Activated naive CD4-positive, alpha-beta T cell treated with anti-CD3 and anti-CD28 coated beads, Interleukin-2, amount 10 ng/mL, durations not matched to agents 7 days and 5 days (primary cell): Measurements from ENCODE around the gene GTPBP4.
A peak's percentile ranks its signal among the peaks of the same experiment; 100 is the strongest.
"Not testable (repeated sequence)": the region's sequence is repeated elsewhere in the genome, so short reads cannot be mapped to it uniquely, and the experiment has no call there.

Experiments used
- CTCF ChIA-PET: fragments of 350-600 bp; sonication (Branson Sonifier 250); formaldehyde crosslinking; loops from one replicate; lab custom pipeline; 2021; ENCODE audit warnings: antibody characterized with exemption; lab: Charles Lee
- DNase-seq: peaks from one replicate; pipeline ENCODE4 v3.0.0-alpha.2; 2020
- H3K27ac Mint-ChIP-seq: one replicate; pipeline ENCODE4 v1.8.0; 2021; ENCODE audit warnings: mild to moderate bottlenecking, moderate library complexity, mixed read lengths
- H3K27me3 Mint-ChIP-seq: one replicate; pipeline ENCODE4 v1.8.0; 2021; ENCODE audit warnings: mild to moderate bottlenecking, mixed read lengths
- H3K36me3 Mint-ChIP-seq: one replicate; pipeline ENCODE4 v1.8.0; 2021; ENCODE audit warnings: mixed read lengths
- H3K4me1 Mint-ChIP-seq: one replicate; pipeline ENCODE4 v1.8.0; 2021; ENCODE audit warnings: mixed read lengths
- H3K4me3 Mint-ChIP-seq: one replicate; pipeline ENCODE4 v1.8.0; 2021; ENCODE audit warnings: mild to moderate bottlenecking, moderate library complexity, mixed read lengths
- H3K9me3 Mint-ChIP-seq: one replicate; pipeline ENCODE4 v1.8.0; 2021; ENCODE audit warnings: mixed read lengths

Gene GTPBP4

DNA sequence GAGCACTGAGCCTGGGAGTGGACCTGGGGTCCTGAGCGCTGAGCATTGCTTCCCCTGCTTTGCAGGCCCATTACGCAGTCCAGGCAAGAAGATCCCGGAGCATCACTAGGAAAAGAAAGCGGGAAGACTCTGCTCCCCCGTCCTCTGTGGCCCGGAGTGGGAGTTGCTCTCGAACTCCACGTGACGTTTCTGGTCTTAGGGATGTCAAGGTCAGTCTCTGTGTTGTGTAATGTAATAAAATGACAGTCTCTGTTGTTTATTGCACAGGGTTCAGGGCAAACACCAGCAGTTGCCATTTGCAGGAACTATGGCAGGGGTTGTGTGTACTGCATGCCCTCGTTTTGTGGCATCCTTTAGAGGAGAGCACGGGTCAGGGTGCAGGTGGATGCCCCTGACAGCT, 27.5 kb downstream of the GTPBP4 start:
- CTCF ChIA-PET = no interaction called here
- H3K27ac Mint-ChIP-seq = no peak overlapping the region
- H3K36me3 Mint-ChIP-seq = peaks cover 72% of the 10 kb centered on the region

DNA sequence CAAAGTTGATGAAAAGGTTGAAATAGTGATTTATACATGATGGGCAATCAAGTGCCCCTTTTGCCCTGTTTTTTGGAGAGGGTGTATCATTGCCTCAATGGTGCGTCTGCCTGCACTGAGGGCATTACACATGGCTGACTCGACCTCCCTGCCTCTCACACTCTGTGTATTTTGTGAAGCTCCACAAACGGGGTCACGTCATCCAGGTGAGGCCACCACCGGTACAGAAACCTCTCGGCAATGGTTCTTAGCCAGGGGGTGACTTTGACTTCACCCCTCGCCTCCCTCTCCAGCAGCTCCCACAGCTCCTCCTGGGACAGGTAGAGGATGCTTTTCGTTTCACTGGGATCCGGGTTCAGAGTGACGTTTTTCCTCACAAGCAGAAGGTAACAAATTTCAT, 31.1 kb downstream of the GTPBP4 start:
- no peaks in the 10 kb centered on the region for H3K27me3 Mint-ChIP-seq
- CTCF ChIA-PET = interaction anchor here (1.2 kb wide), 1 partner anchor 14 kb away, joined by 3 read pairs; no protein-coding TSS in a partner anchor
- no peaks in the 10 kb centered on the region for H3K9me3 Mint-ChIP-seq
- peaks cover 42% of the 10 kb centered on the region for H3K36me3 Mint-ChIP-seq
- H3K4me1 Mint-ChIP-seq = no peaks in the 10 kb centered on the region
- peak overlapping the region; percentile 30 for H3K27ac Mint-ChIP-seq
- DNase-seq = no peak
- no peak overlapping the region for H3K4me3 Mint-ChIP-seq

More for the DNA sequence above, 27.5 kb downstream of the GTPBP4 start:
- Mint-ChIP-seq H3K9me3 (no peaks in the 10 kb centered on the region), H3K4me1 (no peaks in the 10 kb centered on the region), H3K27me3 (no peaks in the 10 kb centered on the region), H3K4me3 (no peak overlapping the region)
- DNase-seq = no peak

DNA sequence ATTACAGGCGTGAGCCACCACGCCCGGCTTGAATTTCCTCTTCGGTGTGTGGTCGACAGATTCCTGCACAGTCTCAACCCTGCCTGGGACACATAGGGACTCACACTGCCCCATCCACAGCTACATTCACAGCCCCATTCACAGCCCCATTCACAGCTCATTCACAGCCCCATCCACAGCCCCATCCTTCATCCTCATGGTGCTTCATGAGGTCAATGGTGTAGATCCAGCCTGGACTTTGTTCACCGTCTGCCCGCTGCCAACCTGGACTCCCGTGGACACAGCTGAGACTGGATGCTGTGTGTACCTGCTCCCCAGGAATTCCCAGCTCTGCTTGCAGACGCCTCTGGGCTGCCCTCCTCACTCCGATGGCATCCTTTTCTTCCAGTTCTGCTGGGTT, 32.2 kb downstream of the GTPBP4 start:
- Mint-ChIP-seq H3K36me3 (peaks cover 37% of the 10 kb centered on the region), H3K9me3 (no peaks in the 10 kb centered on the region), H3K27ac (no peak overlapping the region), H3K4me3 (no peak overlapping the region), H3K27me3 (no peaks in the 10 kb centered on the region), H3K4me1 (no peaks in the 10 kb centered on the region)
- DNase-seq = no peak
- CTCF ChIA-PET = interaction anchor here (1.2 kb wide), 1 partner anchor 15 kb away, joined by 3 read pairs; no protein-coding TSS in a partner anchor

DNA sequence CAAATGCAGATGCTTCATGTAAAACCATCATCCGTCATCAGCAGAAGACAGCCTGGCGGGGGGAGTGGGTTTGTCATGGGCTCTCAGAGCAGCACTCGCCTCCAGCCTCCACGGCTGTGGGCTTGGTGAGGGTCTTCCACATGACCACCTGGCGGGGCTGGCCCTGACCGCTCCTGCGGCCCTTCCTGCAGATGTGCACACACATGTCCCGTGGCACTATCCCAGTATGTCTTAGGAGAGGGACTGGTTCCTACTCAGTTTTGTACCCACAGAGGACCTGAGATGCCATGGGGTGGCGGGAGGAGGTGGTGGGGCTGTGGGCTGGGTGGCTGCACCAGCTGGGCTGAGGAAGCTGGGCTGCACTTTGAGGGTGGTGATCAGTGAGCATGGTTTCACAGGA, 32.7 kb downstream of the GTPBP4 start:
- CTCF ChIA-PET = no interaction called here
- H3K9me3 Mint-ChIP-seq = no peaks in the 10 kb centered on the region
- H3K36me3 Mint-ChIP-seq = peaks cover 34% of the 10 kb centered on the region
- H3K27ac Mint-ChIP-seq = peak overlapping the region; percentile 14
- H3K4me3 Mint-ChIP-seq = no peak overlapping the region
- no peak for DNase-seq
- H3K27me3 Mint-ChIP-seq = no peaks in the 10 kb centered on the region
- H3K4me1 Mint-ChIP-seq = no peaks in the 10 kb centered on the region

DNA sequence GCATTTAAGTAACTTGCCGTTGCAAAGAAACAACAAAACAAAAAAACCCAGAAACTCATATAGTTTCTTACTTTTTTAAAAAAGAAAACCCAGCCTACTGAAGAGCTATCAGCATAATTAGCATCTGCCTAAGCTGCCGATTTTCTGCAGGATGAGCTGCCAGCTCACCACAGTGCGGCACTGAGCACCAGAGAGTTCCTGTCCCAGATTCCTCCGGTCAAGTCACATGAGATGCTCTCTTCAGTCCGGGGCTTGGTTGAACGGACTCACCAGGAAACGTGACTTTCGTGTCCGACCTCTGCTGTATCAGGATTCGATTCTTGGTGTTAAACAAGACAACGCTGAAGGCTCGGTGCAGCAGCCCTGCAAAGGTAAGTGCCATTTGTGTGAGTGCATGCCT, 34.2 kb downstream of the GTPBP4 start:
- no peak overlapping the region for H3K4me3 Mint-ChIP-seq
- H3K36me3 Mint-ChIP-seq = peaks cover 21% of the 10 kb centered on the region
- CTCF ChIA-PET = no interaction called here
- no peaks in the 10 kb centered on the region for H3K4me1 Mint-ChIP-seq
- H3K27ac Mint-ChIP-seq = no peak overlapping the region
- no peaks in the 10 kb centered on the region for H3K9me3 Mint-ChIP-seq
- no peak for DNase-seq
- H3K27me3 Mint-ChIP-seq = no peaks in the 10 kb centered on the region

DNA sequence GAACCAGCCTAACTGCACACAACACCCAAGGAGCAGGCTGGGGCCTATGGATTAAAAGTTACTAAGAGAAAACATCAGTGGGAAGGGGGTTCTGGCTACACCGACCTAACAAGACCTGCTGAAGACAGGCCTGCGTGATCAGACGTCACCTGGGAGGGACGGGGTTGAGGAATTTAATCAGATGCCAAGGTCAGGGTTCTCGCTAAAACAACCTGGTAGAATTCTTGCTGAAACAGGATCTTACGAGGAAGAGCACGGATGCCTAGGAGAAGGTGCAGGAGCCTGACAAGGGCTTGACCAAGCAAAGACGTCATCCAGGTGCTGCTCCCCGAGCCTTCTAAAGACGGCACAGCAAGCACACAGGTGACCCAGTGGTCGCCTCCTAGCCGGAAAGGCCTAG, 35.9 kb downstream of the GTPBP4 start:
- Mint-ChIP-seq H3K27me3 (no peaks in the 10 kb centered on the region), H3K4me3 (no peak overlapping the region), H3K4me1 (no peaks in the 10 kb centered on the region), H3K27ac (no peak overlapping the region), H3K36me3 (peaks cover 10% of the 10 kb centered on the region), H3K9me3 (no peaks in the 10 kb centered on the region)
- DNase-seq = no peak
- CTCF ChIA-PET = no interaction called here

DNA sequence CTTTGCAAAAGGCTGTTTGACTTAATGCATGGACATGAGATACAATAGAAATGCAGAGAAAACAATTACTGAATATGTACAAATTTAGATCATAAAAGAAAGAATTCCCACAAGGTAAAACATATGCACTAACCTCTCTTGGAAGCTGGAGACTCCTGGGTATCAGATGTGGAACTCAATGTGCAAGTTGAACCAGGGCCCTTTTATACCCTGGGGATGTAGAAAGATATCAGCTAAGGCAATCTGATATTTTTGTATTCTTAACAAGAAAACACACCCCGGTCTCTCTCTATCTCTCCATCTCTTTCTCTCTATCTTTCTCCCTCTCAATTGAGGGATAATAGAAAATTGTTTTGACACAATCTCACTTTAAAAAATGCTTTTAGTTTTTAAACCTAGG, 37.4 kb downstream of the GTPBP4 start, which contains the start of gene IDI2:
Gene IDI2, minus strand, starts transcription at position 177 of the 400 bp plus-strand sequence. CDS start 1,136 bp downstream, outside the sequence.
- CTCF ChIA-PET = no interaction called here
- Mint-ChIP-seq H3K4me3 (no peak within 1 kb of the TSS), H3K4me1 (no peaks in the 10 kb centered on the region), H3K36me3 (peaks cover under 1% of the 10 kb centered on the region), H3K27me3 (no peaks in the 10 kb centered on the region), H3K9me3 (no peaks in the 10 kb centered on the region), H3K27ac (no peak within 1 kb of the TSS)
- DNase-seq = no peak

DNA sequence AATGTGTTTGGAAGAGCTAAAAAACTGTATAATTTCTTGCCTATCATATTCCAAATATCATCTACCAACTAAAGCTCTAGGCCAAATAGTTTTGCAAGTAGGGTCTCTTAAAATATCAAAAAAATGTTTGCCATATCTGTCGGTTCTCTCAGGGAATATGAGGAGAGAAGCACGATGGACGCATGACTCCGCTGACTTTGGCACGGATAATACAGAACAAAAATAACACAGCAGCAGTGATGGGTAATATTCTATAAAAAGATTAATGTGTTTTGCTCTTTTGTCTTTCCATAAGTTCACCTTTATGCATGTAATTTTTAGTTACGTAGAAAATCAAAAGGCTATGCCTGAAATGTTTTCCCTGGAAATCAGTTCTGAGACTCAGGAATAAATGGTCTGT, 38.3 kb downstream of the GTPBP4 start:
- Mint-ChIP-seq H3K27ac (no peak overlapping the region), H3K4me3 (no peak overlapping the region), H3K36me3 (no peaks in the 10 kb centered on the region), H3K9me3 (no peaks in the 10 kb centered on the region), H3K27me3 (no peaks in the 10 kb centered on the region), H3K4me1 (no peaks in the 10 kb centered on the region)
- no peak for DNase-seq
- CTCF ChIA-PET = no interaction called here

DNA sequence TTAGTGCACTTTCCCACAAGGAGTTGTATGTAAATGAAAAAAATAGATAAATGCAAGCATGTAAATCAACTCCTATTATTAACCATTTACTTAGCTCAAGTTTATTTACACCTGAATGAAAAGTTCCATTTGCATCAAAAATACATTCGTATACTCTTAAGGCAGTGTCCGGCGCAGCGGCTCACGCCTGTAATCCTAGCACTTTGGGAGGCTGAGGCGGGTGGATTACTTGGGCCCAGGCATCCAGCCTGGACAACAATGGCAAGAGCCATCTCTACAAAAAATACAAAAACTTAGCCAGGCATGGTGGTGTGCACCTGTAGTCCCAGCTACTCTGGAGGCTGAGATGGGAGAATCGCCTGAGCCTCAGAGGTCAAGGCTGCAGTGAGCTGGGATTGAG, 41.6 kb downstream of the GTPBP4 start:
- H3K27ac Mint-ChIP-seq = no peak overlapping the region
- no peak overlapping the region for H3K4me3 Mint-ChIP-seq
- CTCF ChIA-PET = no interaction called here
- DNase-seq = no peak
- no peaks in the 10 kb centered on the region for H3K4me1 Mint-ChIP-seq
- no peaks in the 10 kb centered on the region for H3K9me3 Mint-ChIP-seq
- no peaks in the 10 kb centered on the region for H3K27me3 Mint-ChIP-seq
- H3K36me3 Mint-ChIP-seq = no peaks in the 10 kb centered on the region

DNA sequence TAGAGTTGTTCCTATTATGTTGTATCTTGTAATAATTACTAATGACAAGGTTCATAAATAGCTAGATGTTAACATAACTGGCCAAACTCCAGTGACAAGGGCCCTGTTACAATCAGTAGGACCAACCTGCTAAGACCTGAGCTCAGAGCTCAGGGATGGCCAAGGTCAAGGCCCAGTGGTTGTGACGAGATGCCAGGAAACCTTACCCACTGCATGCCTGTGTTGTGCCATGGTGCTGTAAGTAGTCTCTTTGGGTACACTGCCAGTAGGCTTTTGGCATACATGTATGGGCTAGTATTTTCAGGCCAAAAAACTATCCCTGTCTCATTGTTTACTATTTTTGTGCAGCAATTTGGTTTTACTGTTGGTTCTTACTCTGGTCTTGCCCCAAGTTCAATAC, 45.4 kb downstream of the GTPBP4 start:
- H3K27ac Mint-ChIP-seq = no peak overlapping the region
- peaks cover 8% of the 10 kb centered on the region for H3K36me3 Mint-ChIP-seq
- H3K4me3 Mint-ChIP-seq = no peak overlapping the region
- CTCF ChIA-PET = no interaction called here
- no peaks in the 10 kb centered on the region for H3K27me3 Mint-ChIP-seq
- H3K9me3 Mint-ChIP-seq = no peaks in the 10 kb centered on the region
- peaks cover 6% of the 10 kb centered on the region for H3K4me1 Mint-ChIP-seq
- no peak for DNase-seq

DNA sequence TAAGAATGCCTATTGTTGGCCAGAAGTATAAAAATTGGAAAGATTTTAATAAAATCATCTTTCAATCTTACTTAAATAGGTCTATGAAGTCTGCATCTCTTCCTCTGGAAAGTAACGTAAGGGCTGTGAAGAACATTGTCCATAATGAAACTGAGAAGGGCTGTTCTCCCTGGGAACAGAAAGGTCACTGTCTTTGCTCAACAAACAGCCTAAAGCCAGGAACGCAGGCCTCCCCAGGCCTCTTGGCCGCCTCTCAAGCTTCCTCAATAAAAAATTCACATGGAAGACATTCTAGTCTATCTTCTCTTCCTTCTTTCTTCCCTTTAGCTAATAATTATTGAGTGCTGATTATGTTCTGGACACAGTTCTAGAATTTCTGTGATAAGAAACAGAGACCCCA, 46.5 kb downstream of the GTPBP4 start:
- Mint-ChIP-seq H3K27me3 (no peaks in the 10 kb centered on the region), H3K4me1 (peaks cover 6% of the 10 kb centered on the region), H3K4me3 (no peak overlapping the region), H3K36me3 (peaks cover 8% of the 10 kb centered on the region), H3K27ac (no peak overlapping the region), H3K9me3 (no peaks in the 10 kb centered on the region)
- CTCF ChIA-PET = no interaction called here
- no peak for DNase-seq

DNA sequence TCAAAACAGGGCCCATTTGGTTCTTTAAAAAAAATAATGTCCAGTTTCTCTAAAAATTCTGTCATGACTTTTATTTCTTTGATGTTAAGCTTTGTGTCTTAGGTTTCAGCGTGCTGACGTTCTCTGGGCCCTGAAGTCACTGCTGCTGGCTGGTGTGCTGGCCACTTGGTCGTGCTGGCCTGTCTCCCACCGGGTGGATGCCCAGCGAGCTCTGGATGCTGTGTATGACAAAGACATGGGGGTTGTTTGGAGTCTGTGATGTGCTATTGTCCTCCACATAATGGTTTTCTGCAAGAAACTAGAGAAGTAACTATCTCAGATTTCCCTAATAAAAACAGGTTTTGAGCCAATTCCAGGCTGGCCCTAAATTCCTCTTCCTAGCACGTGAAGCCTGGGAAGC, 47.0 kb downstream of the GTPBP4 start:
- Mint-ChIP-seq H3K27ac (no peak overlapping the region), H3K4me1 (peaks cover 8% of the 10 kb centered on the region), H3K9me3 (no peaks in the 10 kb centered on the region), H3K4me3 (no peak overlapping the region), H3K27me3 (no peaks in the 10 kb centered on the region), H3K36me3 (peaks cover 11% of the 10 kb centered on the region)
- no peak for DNase-seq
- CTCF ChIA-PET = no interaction called here

DNA sequence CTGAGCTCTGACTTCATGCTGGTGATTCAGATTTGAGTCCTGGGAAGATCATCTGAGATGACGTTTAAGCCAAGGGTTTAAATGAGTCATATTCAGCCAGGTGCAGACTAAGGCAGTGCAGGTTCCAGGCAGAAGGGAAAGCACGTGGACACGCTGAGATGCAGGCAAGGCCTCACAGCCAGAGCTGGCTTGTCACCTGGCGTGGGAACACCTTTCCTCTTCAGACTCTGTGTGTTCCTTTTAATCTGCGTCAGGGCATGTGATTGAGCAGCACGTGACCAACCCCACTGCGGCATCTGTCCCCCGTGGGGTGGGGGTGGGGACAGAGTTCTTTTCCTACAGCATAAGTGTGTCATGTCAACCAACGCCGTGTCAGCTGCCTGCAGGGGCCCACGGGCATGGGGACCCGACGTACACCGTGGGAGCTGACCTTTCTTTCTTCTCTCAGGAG, 48.1 kb downstream of the GTPBP4 start:
- no peaks in the 10 kb centered on the region for H3K27me3 Mint-ChIP-seq
- no peak overlapping the region for H3K4me3 Mint-ChIP-seq
- no peak overlapping the region for H3K27ac Mint-ChIP-seq
- no peaks in the 10 kb centered on the region for H3K9me3 Mint-ChIP-seq
- peaks cover 14% of the 10 kb centered on the region for H3K4me1 Mint-ChIP-seq
- DNase-seq = no peak
- H3K36me3 Mint-ChIP-seq = peaks cover 20% of the 10 kb centered on the region
- CTCF ChIA-PET = no interaction called here

DNA sequence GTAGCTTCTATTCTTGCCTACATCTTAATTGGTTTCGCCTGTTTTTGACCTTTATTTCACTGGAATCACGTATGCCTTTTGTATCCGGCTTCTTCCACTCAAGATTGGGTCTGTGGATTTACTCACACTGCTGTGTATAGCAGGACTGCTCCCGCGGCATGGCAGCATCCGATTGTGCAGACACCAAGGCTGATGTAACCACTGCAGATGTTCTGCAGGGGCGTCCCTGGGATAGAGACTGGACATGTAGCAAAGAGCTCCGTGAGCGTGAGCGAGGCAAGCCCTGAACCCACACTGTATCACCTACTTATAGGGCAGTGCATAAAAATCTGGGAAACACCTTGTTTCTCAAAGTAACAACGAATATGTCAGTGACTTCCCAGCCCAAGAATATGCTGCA, 48.9 kb downstream of the GTPBP4 start:
- H3K9me3 Mint-ChIP-seq = no peaks in the 10 kb centered on the region
- CTCF ChIA-PET = no interaction called here
- H3K4me3 Mint-ChIP-seq = no peak overlapping the region
- H3K4me1 Mint-ChIP-seq = peaks cover 15% of the 10 kb centered on the region
- no peaks in the 10 kb centered on the region for H3K27me3 Mint-ChIP-seq
- peaks cover 22% of the 10 kb centered on the region for H3K36me3 Mint-ChIP-seq
- H3K27ac Mint-ChIP-seq = no peak overlapping the region
- DNase-seq = no peak

DNA sequence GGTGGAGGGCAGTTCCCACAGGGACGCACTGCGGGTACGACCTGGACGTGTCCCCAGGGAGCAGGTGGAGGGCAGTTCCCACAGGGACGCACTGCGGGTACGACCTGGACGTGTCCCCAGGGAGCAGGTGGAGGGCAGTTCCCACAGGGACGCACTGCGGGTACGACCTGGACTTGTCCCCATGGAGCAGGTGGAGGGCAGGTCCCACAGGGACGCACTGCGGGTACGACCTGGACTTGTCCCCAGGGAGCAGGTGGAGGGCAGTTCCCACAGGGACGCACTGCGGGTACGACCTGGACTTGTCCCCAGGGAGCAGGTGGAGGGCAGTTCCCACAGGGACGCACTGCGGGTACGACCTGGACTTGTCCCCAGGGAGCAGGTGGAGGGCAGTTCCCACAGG, 50.5 kb downstream of the GTPBP4 start:
- peaks cover 32% of the 10 kb centered on the region for H3K36me3 Mint-ChIP-seq

DNA sequence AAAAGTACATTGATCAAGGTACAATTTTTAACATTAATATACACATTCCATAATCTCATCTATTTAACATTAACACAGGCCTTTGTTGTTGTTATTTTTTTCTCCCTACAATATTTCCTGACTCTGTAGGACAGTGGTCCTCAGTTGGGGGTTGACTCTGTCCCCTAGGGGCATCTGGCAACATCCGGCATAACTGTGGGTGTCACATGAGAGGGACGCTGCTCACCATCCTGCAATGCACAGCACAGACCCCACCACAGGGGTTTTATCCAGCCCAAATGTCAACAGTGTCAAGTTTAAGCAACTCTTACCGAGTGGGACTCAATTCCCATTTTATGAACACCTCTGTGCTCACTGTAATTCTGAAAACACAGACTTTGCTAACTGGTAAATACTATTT, 51.9 kb downstream of the GTPBP4 start:
- no peak overlapping the region for H3K4me3 Mint-ChIP-seq
- no peaks in the 10 kb centered on the region for H3K9me3 Mint-ChIP-seq
- H3K27me3 Mint-ChIP-seq = no peaks in the 10 kb centered on the region
- no peak for DNase-seq
- peaks cover 46% of the 10 kb centered on the region for H3K36me3 Mint-ChIP-seq
- CTCF ChIA-PET = no interaction called here
- H3K4me1 Mint-ChIP-seq = peaks cover 40% of the 10 kb centered on the region
- no peak overlapping the region for H3K27ac Mint-ChIP-seq

More for the DNA sequence above, 50.5 kb downstream of the GTPBP4 start:
- H3K4me3 Mint-ChIP-seq, H3K27me3 Mint-ChIP-seq, H3K27ac Mint-ChIP-seq, H3K9me3 Mint-ChIP-seq, CTCF ChIA-PET, DNase-seq: not testable (repeated sequence)
- peaks cover 27% of the 10 kb centered on the region for H3K4me1 Mint-ChIP-seq
